H1 (cell line): ENCODE measurements around the gene MACROD1. TPM values are rescaled to one million over a fixed set of nuclear protein-coding genes. Genes with fewer than 3 reads are reported as not detected.

ENCODE experiments used
- CTCF ChIA-PET: fragments of 300-600 bp; sonication (Branson Sonifier 250); formaldehyde crosslinking; loops from one replicate; lab custom pipeline; 2021; ENCODE audit not compliant: partially characterized antibody; lab: Charles Lee
- POLR2A ChIA-PET: fragments of 300-600 bp; sonication (Branson Sonifier 250); formaldehyde crosslinking; loops from one replicate; lab custom pipeline; 2021; ENCODE audit warnings: inconsistent platforms; ENCODE audit not compliant: partially characterized antibody; lab: Charles Lee
- DNase-seq, 2 experiments: peaks; one replicate each; pipeline versions ENCODE4 v3.0.0 to v3.0.0-alpha.2; 2010 to 2022; ENCODE audit warnings: low spot score in 2 of 2, low read depth in 1 of 2, mixed read lengths in 1 of 2
- FAIRE-seq: peaks from 2 replicates; lab custom pipeline; 2011; peaks lifted over from hg19 to GRCh38; lab: Jason Lieb, UNC
- H2AFZ ChIP-seq: 2 replicates; pipeline ENCODE4 v1.8.1; 2012; ENCODE audit warnings: low read length, inconsistent platforms
- H2AK5ac ChIP-seq: 2 replicates; pipeline ENCODE4 v1.6.1; 2013; ENCODE audit warnings: low read depth, low read length
- H2BK120ac ChIP-seq: replicated peaks from 2 replicates; pipeline ENCODE3; 2013; ENCODE audit warnings: low read depth, low read length, inconsistent platforms
- H2BK12ac ChIP-seq: 2 replicates; pipeline ENCODE4 v1.6.1; 2013; ENCODE audit warnings: low read depth, low read length
- H2BK15ac ChIP-seq: 2 replicates; pipeline ENCODE4 v1.6.1; 2013; ENCODE audit warnings: low read length
- H2BK20ac ChIP-seq: 2 replicates; pipeline ENCODE4 v1.6.1; 2013; ENCODE audit warnings: low read length
- H2BK5ac ChIP-seq: 2 replicates; pipeline ENCODE4 v1.6.1; 2013; ENCODE audit warnings: low read depth, low read length
- H3K14ac ChIP-seq: 2 replicates; pipeline ENCODE4 v1.6.1; 2013; ENCODE audit warnings: inconsistent platforms; ENCODE audit not compliant: insufficient read length
- H3K18ac ChIP-seq: 2 replicates; pipeline ENCODE4 v1.6.1; 2013; ENCODE audit warnings: low read length; ENCODE audit errors: extremely low read depth
- H3K23ac ChIP-seq: 2 replicates; pipeline ENCODE4 v1.6.1; 2013; ENCODE audit warnings: inconsistent platforms; ENCODE audit not compliant: insufficient read length
- H3K23me2 ChIP-seq: 2 replicates; pipeline ENCODE4 v1.6.1; 2013; ENCODE audit warnings: low read depth, low read length
- H3K27ac ChIP-seq: 2 replicates; pipeline ENCODE4 v1.6.1; 2011; ENCODE audit warnings: low read depth, low read length, inconsistent platforms
- H3K27me3 ChIP-seq, 4 experiments: replicated peaks in 1 of 4; 1 replicate in 1 of 4; 2 replicates in 3 of 4; pipeline versions ENCODE4 v1.6.1 to v1.8.1; 2011 to 2013; ENCODE audit warnings: low read length in 3 of 4, mild to moderate bottlenecking in 3 of 4, inconsistent platforms in 2 of 4, mixed read lengths in 2 of 4, moderate library complexity in 1 of 4; ENCODE audit not compliant: control insufficient read depth in 3 of 4, insufficient read depth in 3 of 4; ENCODE audit errors: extremely low read depth in 1 of 4
- H3K36me3 ChIP-seq, 4 experiments: 2 replicates each; pipeline versions ENCODE4 v1.6.1 to v1.8.1; 2011 to 2013; ENCODE audit warnings: mild to moderate bottlenecking in 4 of 4, low read length in 3 of 4, moderate library complexity in 2 of 4, control low read depth in 1 of 4, inconsistent platforms in 1 of 4; ENCODE audit not compliant: insufficient read depth in 4 of 4, control insufficient read depth in 2 of 4
- H3K4ac ChIP-seq: replicated peaks from 2 replicates; pipeline ENCODE3; 2013; ENCODE audit warnings: low read length, low read depth, mixed read lengths, inconsistent platforms; ENCODE audit not compliant: insufficient read length
- H3K4me1 ChIP-seq, 4 experiments: replicated peaks in 1 of 4; 1 replicate in 1 of 4; 2 replicates in 3 of 4; pipeline versions ENCODE4 v1.6.1 to v1.8.1; 2011 to 2013; ENCODE audit warnings: low read length in 3 of 4, inconsistent platforms in 2 of 4, mixed read lengths in 1 of 4; ENCODE audit not compliant: insufficient read depth in 4 of 4, control insufficient read depth in 3 of 4
- H3K4me2 ChIP-seq, 2 experiments: 2 replicates each; pipeline versions ENCODE4 v1.6.1 to v1.8.1; 2011 to 2013; ENCODE audit warnings: low read depth in 2 of 2, low read length in 2 of 2, control low read depth in 1 of 2, inconsistent platforms in 1 of 2, mild to moderate bottlenecking in 1 of 2; ENCODE audit not compliant: insufficient read depth in 1 of 2
- H3K4me3 ChIP-seq, 4 experiments: fragments of 200-600, 300-600 bp in 1 of 4; sonication (generic), shearing (Covaris generic), sonication (Bioruptor Twin) in 1 of 4; 2 replicates each; pipeline versions ENCODE4 v1.5.1 to v1.8.1; 2011 to 2016; ENCODE audit warnings: low read length in 4 of 4, low read depth in 3 of 4, control low read depth in 2 of 4, inconsistent platforms in 2 of 4, mild to moderate bottlenecking in 2 of 4, mixed read lengths in 1 of 4, moderate library complexity in 1 of 4; ENCODE audit not compliant: insufficient read depth in 2 of 4; ENCODE audit errors: extremely low read depth in 1 of 4
- H3K56ac ChIP-seq: replicated peaks from 2 replicates; pipeline ENCODE3; 2013; ENCODE audit warnings: low read depth, mild to moderate bottlenecking, mixed read lengths, low read length, inconsistent platforms; ENCODE audit not compliant: insufficient read length
- H3K79me1 ChIP-seq: 2 replicates; pipeline ENCODE4 v1.6.1; 2013; ENCODE audit warnings: low read depth, low read length, control low read depth
- H3K79me2 ChIP-seq, 2 experiments: 2 replicates each; pipeline versions ENCODE4 v1.6.1 to v1.8.1; 2012 to 2013; ENCODE audit warnings: low read length in 2 of 2, mild to moderate bottlenecking in 2 of 2, inconsistent platforms in 1 of 2; ENCODE audit not compliant: insufficient read depth in 2 of 2, control insufficient read depth in 1 of 2
- H3K9ac ChIP-seq, 4 experiments: replicated peaks in 1 of 4; 1 replicate in 1 of 4; 2 replicates in 3 of 4; pipeline versions ENCODE4 v1.6.1 to v1.8.1; 2011 to 2013; ENCODE audit warnings: low read depth in 3 of 4, low read length in 3 of 4, control low read depth in 2 of 4, mild to moderate bottlenecking in 2 of 4, moderate library complexity in 2 of 4, inconsistent platforms in 1 of 4; ENCODE audit errors: extremely low read depth in 1 of 4
- H3K9me3 ChIP-seq, 2 experiments: 2 replicates each; pipeline versions ENCODE4 v1.6.1 to v1.8.1; 2012 to 2013; ENCODE audit warnings: mild to moderate bottlenecking in 2 of 2, moderate library complexity in 2 of 2, control low read depth in 1 of 2, inconsistent platforms in 1 of 2, low read depth in 1 of 2, low read length in 1 of 2, mixed read lengths in 1 of 2; ENCODE audit not compliant: insufficient read depth in 2 of 2
- H4K20me1 ChIP-seq, 2 experiments: replicated peaks in 1 of 2; 2 replicates each; pipeline versions ENCODE3 to v1.8.1; 2011 to 2013; ENCODE audit warnings: inconsistent platforms in 2 of 2, low read length in 2 of 2, mild to moderate bottlenecking in 1 of 2; ENCODE audit not compliant: insufficient read depth in 2 of 2, control insufficient read depth in 1 of 2
- H4K5ac ChIP-seq: 2 replicates; pipeline ENCODE4 v1.6.1; 2013; ENCODE audit warnings: low read length, low read depth, mixed read lengths, inconsistent platforms; ENCODE audit not compliant: insufficient read length
- H4K8ac ChIP-seq: 2 replicates; pipeline ENCODE4 v1.8.0; 2013; ENCODE audit warnings: mild to moderate bottlenecking, moderate library complexity, low read length, inconsistent platforms; ENCODE audit not compliant: insufficient read depth; ENCODE audit errors: extremely low read depth
- H4K91ac ChIP-seq: replicated peaks from 2 replicates; pipeline ENCODE3; 2013; ENCODE audit warnings: low read length, mixed read lengths, inconsistent platforms; ENCODE audit not compliant: insufficient read length
- CEBPB ChIP-seq: IDR thresholded peaks from 2 replicates; pipeline ENCODE4 v1.6.1; 2012; ENCODE audit warnings: low read depth, low read length
- CTBP2 ChIP-seq: IDR thresholded peaks from 2 replicates; pipeline ENCODE4 v1.7.0; 2011; ENCODE audit warnings: borderline replicate concordance, mild to moderate bottlenecking, moderate library complexity, mixed read lengths, low read length; ENCODE audit not compliant: insufficient read depth, insufficient read length
- TAF1 ChIP-seq: IDR thresholded peaks from 2 replicates; pipeline ENCODE4 v1.6.1; 2011; ENCODE audit warnings: mild to moderate bottlenecking, low read depth, low read length
- WGBS, 2 experiments: shearing (Covaris generic) in 1 of 2; methylation state at CpG; one replicate each; pipeline versions ENCODE4 v1.1.6 to v1.1.7; 2013 to 2015; ENCODE audit warnings: low lambda C conversion rate in 2 of 2, mixed read lengths in 2 of 2, inconsistent platforms in 1 of 2, low coverage in 1 of 2, missing lambda C conversion rate in 1 of 2; ENCODE audit not compliant: insufficient replicate concordance in 2 of 2, insufficient coverage in 1 of 2, insufficient read length in 1 of 2; ENCODE audit errors: extremely low coverage in 1 of 2, missing lambda C conversion rate in 1 of 2; 5-methylcytosine and 5-hydroxymethylcytosine counted together
- polyA plus RNA-seq, 7 experiments: library from polyadenylated mRNA; depleted of rRNA in 3 of 7; stranded (reverse) in 5 of 7; unstranded in 2 of 7; fragments of >200 nt in 5 of 7; fragments of 200-250 nt in 2 of 7; gene quantifications; 1 replicate in 5 of 7; 2 replicates in 1 of 7; 4 replicates in 1 of 7; pipeline versions ENCODE4 v1.2.1 to v1.2.3, GENCODE V29; 2011 to 2013; ENCODE audit warnings: missing spikeins in 2 of 7, mixed read lengths in 2 of 7
- total RNA-seq: library from RNA; stranded (reverse); fragmentation: NEBNext Ultra II Directional; extraction: Animal tissue kit (Norgen Biotek cat#: 25700); gene quantifications from 2 replicates; pipeline ENCODE4 v1.2.1, GENCODE V29; 2021

The MACROD1 gene
- total and polyA plus RNA-seq, 2 of the 8 experiments (the other 6 are each of a cell fraction or from before 2014, with no cell fraction given): 19.5 to 34.1 TPM

DNA sequence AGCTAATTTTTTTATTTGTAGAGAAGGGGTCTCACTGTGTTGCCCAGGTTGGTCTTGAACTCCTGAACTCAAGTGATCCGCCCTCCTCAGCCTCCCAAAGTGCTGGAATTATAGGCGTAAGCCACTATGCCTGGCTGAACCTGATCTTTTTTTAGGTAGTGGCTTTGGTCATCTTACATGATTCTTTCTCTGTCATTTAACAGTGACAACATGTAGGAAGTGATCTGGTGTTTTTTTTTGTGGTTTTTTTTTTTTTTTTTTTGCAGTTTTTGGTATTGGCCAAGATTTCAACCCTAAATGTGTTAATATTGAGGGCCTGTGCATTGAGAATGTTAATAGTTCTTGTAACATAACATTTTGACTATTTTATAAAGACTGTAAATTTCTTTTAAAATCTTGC lies 32.6 kb upstream of the MACROD1 start:
- H3K36me3 ChIP-seq: peaks cover 56 to 95% (median 84%) of the 10 kb centered on the region in 4 experiments
- H2AK5ac ChIP-seq: no peak overlapping the region
- H2BK15ac ChIP-seq: no peak overlapping the region
- no peak overlapping the region for H2BK12ac ChIP-seq
- H4K91ac ChIP-seq: no peak overlapping the region
- no peak overlapping the region for H3K4me2 ChIP-seq
- no peak overlapping the region for H4K5ac ChIP-seq
- peaks cover 0 to 24% of the 10 kb centered on the region in 2 experiments for H4K20me1 ChIP-seq
- H2BK120ac ChIP-seq: no peak overlapping the region
- H3K18ac ChIP-seq: no peak overlapping the region
- no peak overlapping the region for H4K8ac ChIP-seq
- TF ChIP-seq CEBPB (no peak), TAF1 (no peak), CTBP2 (no peak)
- TF ChIP-seq, all 59 proteins: peak for 0
- H3K4me1 ChIP-seq: no peaks in the 10 kb centered on the region
- WGBS, 2 experiments: 100% methylated on average over 2 of the region's 2 CpGs; no CpG with 5 or more reads in 1 of the 2 experiments
- no peak overlapping the region for H2BK5ac ChIP-seq
- H3K23ac ChIP-seq: no peak overlapping the region
- CTCF ChIA-PET: no interaction called here
- no peak for DNase-seq
- H3K27me3 ChIP-seq: no peaks in the 10 kb centered on the region
- H3K4ac ChIP-seq: no peak overlapping the region
- H3K9me3 ChIP-seq: no peaks in the 10 kb centered on the region
- no peak overlapping the region for H3K56ac ChIP-seq
- H3K79me1 ChIP-seq: 0 out of 2 replicates have a peak, but pooled peaks cover 2% of the 10 kb centered on the region
- no peak for FAIRE-seq
- H3K4me3 ChIP-seq: no peak overlapping the region
- no peak overlapping the region for H2BK20ac ChIP-seq
- H2AFZ ChIP-seq: no peak overlapping the region
- H3K79me2 ChIP-seq: peaks cover 0 to 2% of the 10 kb centered on the region in 2 experiments; a peak in 2 of 4 replicates
- POLR2A ChIA-PET: interaction anchor here (4.4 kb wide), 1 partner anchor 13 kb away, joined by 21 read pairs; the partner anchor contains the start of gene STIP1
- H3K27ac ChIP-seq: no peak overlapping the region
- H3K14ac ChIP-seq: no peak overlapping the region
- no peaks in the 10 kb centered on the region; the same call in 1 of the 2 replicates for H3K23me2 ChIP-seq
- H3K9ac ChIP-seq: no peak overlapping the region
